Measurements from ENCODE around the gene SLC17A8. TPM values are rescaled to one million over a fixed set of nuclear protein-coding genes. Genes with fewer than 3 reads are reported as not detected.

The SLC17A8 gene
- total and polyA plus RNA-seq, 2 donors (not counting 3 experiments of a cell fraction or from before 2014, with no cell fraction given), result not detected

GRCh38 chr12:100391856-100392255 lies 35.0 kb downstream of the SLC17A8 start:
- CTCF ChIA-PET, result interaction anchor here (1.9 kb wide), 1 partner anchor 13 kb away, joined by 8 read pairs; no protein-coding TSS in a partner anchor
- FAIRE-seq, result no peak
- Histone ChIP-seq H3K9me1 (replicated peaks; ENCODE audit: control insufficient read depth, extremely low read depth, insufficient read depth, low read length) (no peaks in the 10 kb centered on the region), H3K4me2 (ENCODE audit: insufficient read depth, low read length) (no peak overlapping the region), H3K4me3 (replicated peaks in 1 of 3; ENCODE audit: insufficient read depth in 1 of 3, low read depth in 1 of 3, low read length in 3 of 3) (no peak overlapping the region), H3K27ac (ENCODE audit: insufficient read depth, low read depth, low read length) (no peak overlapping the region), H4K20me1 (replicated peaks; ENCODE audit: control insufficient read depth, extremely low read depth, insufficient read depth, low read length) (no peaks in the 10 kb centered on the region), H2AFZ (ENCODE audit: low read depth, low read length) (no peak overlapping the region), H3K27me3 (ENCODE audit: control insufficient read depth in 2 of 2, insufficient read depth in 2 of 2, low read length in 2 of 2) (no peaks in the 10 kb centered on the region), H3K36me3 (ENCODE audit: control insufficient read depth in 2 of 2, extremely low read depth in 1 of 2, insufficient read depth in 2 of 2, low read length in 2 of 2) (no peaks in the 10 kb centered on the region), H3K9me3 (replicated peaks; ENCODE audit: control insufficient read depth, insufficient read depth, low read length) (no peaks in the 10 kb centered on the region), H3K4me1 (ENCODE audit: control insufficient read depth, extremely low read depth, insufficient read depth, low read length) (no peaks in the 10 kb centered on the region), H3K79me2 (ENCODE audit: control insufficient read depth, insufficient read depth, low read length) (no peaks in the 10 kb centered on the region), H3K9ac (replicated peaks; ENCODE audit: extremely low read depth, insufficient read depth, low read length) (no peak overlapping the region)
- no peak for TF ChIP-seq MAX (IDR thresholded peaks at IDR 0.05; ENCODE audit: insufficient read depth, insufficient read length)
- no peak for TF ChIP-seq JUN (IDR thresholded peaks at IDR 0.05; ENCODE audit: borderline replicate concordance, insufficient read depth, insufficient read length, low read depth)
- no peak for TF ChIP-seq FOS (IDR thresholded peaks at IDR 0.05; ENCODE audit: borderline replicate concordance, insufficient read depth, low read length)
- TF ChIP-seq MYC (IDR thresholded peaks at IDR 0.05; ENCODE audit: low read depth, low read length), result no peak
- TF ChIP-seq GATA2 (IDR thresholded peaks at IDR 0.05; ENCODE audit: insufficient read depth, insufficient read length, low read depth, low read length), result no peak
- TF ChIP-seq POLR2A (IDR thresholded peaks at IDR 0.05; ENCODE audit: low read depth, low read length), result no peak
- POLR2A ChIA-PET, result no interaction called here
- intact Hi-C loops (cut with micrococcal nuclease) (no loop called here), dilution Hi-C loops (cut with MboI; ENCODE audit: extremely low pct_ligation_motif_present, low sequenced_read_pairs) (no loop called here)
- no peak for DNase-seq (ENCODE audit: low read depth, low spot score)
- no TSS peak for BruUV-seq (replicated peaks)

GRCh38 chr12:100393200-100393599 lies 36.3 kb downstream of the SLC17A8 start:
- Histone ChIP-seq H3K27me3 (ENCODE audit: control insufficient read depth in 2 of 2, insufficient read depth in 2 of 2, low read length in 2 of 2) (no peaks in the 10 kb centered on the region), H3K9me3 (replicated peaks; ENCODE audit: control insufficient read depth, insufficient read depth, low read length) (no peaks in the 10 kb centered on the region), H3K9me1 (replicated peaks; ENCODE audit: control insufficient read depth, extremely low read depth, insufficient read depth, low read length) (no peaks in the 10 kb centered on the region), H3K4me2 (ENCODE audit: insufficient read depth, low read length) (no peak overlapping the region), H3K27ac (ENCODE audit: insufficient read depth, low read depth, low read length) (no peak overlapping the region), H4K20me1 (replicated peaks; ENCODE audit: control insufficient read depth, extremely low read depth, insufficient read depth, low read length) (no peaks in the 10 kb centered on the region), H3K36me3 (ENCODE audit: control insufficient read depth in 2 of 2, extremely low read depth in 1 of 2, insufficient read depth in 2 of 2, low read length in 2 of 2) (no peaks in the 10 kb centered on the region), H3K4me1 (ENCODE audit: control insufficient read depth, extremely low read depth, insufficient read depth, low read length) (no peaks in the 10 kb centered on the region), H3K79me2 (ENCODE audit: control insufficient read depth, insufficient read depth, low read length) (no peaks in the 10 kb centered on the region), H3K4me3 (replicated peaks in 1 of 3; ENCODE audit: insufficient read depth in 1 of 3, low read depth in 1 of 3, low read length in 3 of 3) (no peak overlapping the region), H2AFZ (ENCODE audit: low read depth, low read length) (no peak overlapping the region), H3K9ac (replicated peaks; ENCODE audit: extremely low read depth, insufficient read depth, low read length) (no peak overlapping the region)
- DNase-seq (ENCODE audit: low read depth, low spot score), result no peak
- CTCF ChIA-PET, result interaction anchor here (1.9 kb wide), 1 partner anchor 11 kb away, joined by 8 read pairs; no protein-coding TSS in a partner anchor
- TF ChIP-seq GATA2 (IDR thresholded peaks at IDR 0.05; ENCODE audit: insufficient read depth, insufficient read length, low read depth, low read length), result no peak
- TF ChIP-seq POLR2AphosphoS5 (IDR thresholded peaks at IDR 0.05; ENCODE audit: insufficient read depth, low read depth, low read length), result no peak
- TF ChIP-seq MYC (IDR thresholded peaks at IDR 0.05; ENCODE audit: low read depth, low read length), result no peak
- TF ChIP-seq JUN (IDR thresholded peaks at IDR 0.05; ENCODE audit: borderline replicate concordance, insufficient read depth, insufficient read length, low read depth), result no peak
- TF ChIP-seq MAX (IDR thresholded peaks at IDR 0.05; ENCODE audit: insufficient read depth, insufficient read length), result no peak
- TF ChIP-seq CTCF (IDR thresholded peaks at IDR 0.05; ENCODE audit: extremely low read depth in 1 of 2, insufficient read depth in 1 of 2, low read depth in 1 of 2, low read length in 2 of 2), result no peak
- TF ChIP-seq FOS (IDR thresholded peaks at IDR 0.05; ENCODE audit: borderline replicate concordance, insufficient read depth, low read length), result no peak
- POLR2A ChIA-PET, result no interaction called here
- dilution Hi-C loops (cut with MboI; ENCODE audit: extremely low pct_ligation_motif_present, low sequenced_read_pairs) (no loop called here), intact Hi-C loops (cut with micrococcal nuclease) (no loop called here)
- BruUV-seq (replicated peaks), result no TSS peak
- FAIRE-seq, result no peak

Data from endothelial cell of umbilical vein (primary cell).